Aorta (tissue), 5 donors: ENCODE results near the gene DAB2IP. TPM values are rescaled to one million over a fixed set of nuclear protein-coding genes. Genes with fewer than 3 reads are reported as not detected.

ENCODE experiments used
- ATAC-seq: fragments of 200-7000 bp; cut with Tn5 transposase; one replicate; pipeline ENCODE4 v1.9.1; 2022; ENCODE audit warnings: moderate library complexity; ENCODE audit not compliant: low FRiP score
- DNase-seq, 2 donors: peaks; one replicate each; pipeline ENCODE4 v3.0.0-alpha.2; 2020
- H3K27ac ChIP-seq, 2 donors: one replicate each; pipeline ENCODE4 v1.5.1; 2013; ENCODE audit warnings: low read length in 2 of 2, mild to moderate bottlenecking in 2 of 2, moderate library complexity in 2 of 2, control low read depth in 1 of 2, inconsistent platforms in 1 of 2, low read depth in 1 of 2
- H3K27me3 ChIP-seq, 2 donors: one replicate each; pipeline ENCODE4 v1.6.1; 2013; ENCODE audit warnings: control low read depth in 1 of 2, low read length in 1 of 2, mild to moderate bottlenecking in 1 of 2, moderate library complexity in 1 of 2; ENCODE audit not compliant: insufficient read depth in 2 of 2, control insufficient read depth in 1 of 2
- H3K36me3 ChIP-seq, 2 donors: one replicate each; pipeline ENCODE4 v1.6.1; 2013; ENCODE audit warnings: control low read depth in 1 of 2, low read length in 1 of 2, mild to moderate bottlenecking in 1 of 2; ENCODE audit not compliant: insufficient read depth in 2 of 2, control insufficient read depth in 1 of 2
- H3K4me1 ChIP-seq, 2 donors: one replicate each; pipeline ENCODE4 v1.6.1; 2013; ENCODE audit warnings: low read length in 2 of 2, control low read depth in 1 of 2, mild to moderate bottlenecking in 1 of 2, moderate library complexity in 1 of 2; ENCODE audit not compliant: insufficient read depth in 2 of 2, control insufficient read depth in 1 of 2
- H3K4me3 ChIP-seq, 2 donors: one replicate each; pipeline ENCODE4 v1.5.1; 2013; ENCODE audit warnings: low read length in 2 of 2, control low read depth in 1 of 2, mild to moderate bottlenecking in 1 of 2
- H3K9me3 ChIP-seq: one replicate; pipeline ENCODE4 v1.6.1; 2013; ENCODE audit warnings: mild to moderate bottlenecking, low read length; ENCODE audit not compliant: control insufficient read depth
- WGBS, 2 donors: extraction: QIAGEN DNeasy Blood & Tissue Kit; methylation state at CpG; one replicate each; pipeline ENCODE4 v1.1.7; 2013; 5-methylcytosine and 5-hydroxymethylcytosine counted together
- intact Hi-C, 2 donors: fragments of 100-400 bp; cut with DNase I; formaldehyde crosslinking; loops; one replicate each; pipeline versions ENCODE4 v1.14.2 to v1.15.0; 2022
- polyA plus RNA-seq, 2 donors: library from polyadenylated mRNA; stranded (reverse); fragments of 200-250 nt; gene quantifications; one replicate each; pipeline ENCODE4 v1.2.3, GENCODE V29; 2013
- total RNA-seq, 2 donors: library from RNA; stranded (reverse); fragmentation: NEBNext Ultra II Directional; extraction: Animal tissue kit (Norgen Biotek cat#: 25700); gene quantifications; one replicate each; pipeline ENCODE4 v1.2.1, GENCODE V29; 2021
- donor health status: healthy with polysubstance abuse.
- donor health status: Bipolar disorder and iron deficiency.
- donor health status: DM: no; HTN: no; CAD: no.
- donor health status: DM: no; HTN: no; CAD: no.
- donor health status: DM: yes; HTN: yes; CAD: no.

Gene DAB2IP
- total and polyA plus RNA-seq, 4 donors = 12.0 to 75.4 (median 51.4) TPM

- 95% methylated on average over 11 of the region's 11 CpGs for WGBS, 2 donors
- H3K27ac ChIP-seq = no peak overlapping the region
- no peak overlapping the region for H3K4me3 ChIP-seq
- H3K36me3 ChIP-seq = no peaks in the 10 kb centered on the region
- no peaks in the 10 kb centered on the region for H3K9me3 ChIP-seq
- ATAC-seq = no peak
- H3K27me3 ChIP-seq = no peaks in the 10 kb centered on the region
- peak in 1 of 2 donors; percentile 61 for DNase-seq
- intact Hi-C loops = no loop called here
- no peaks in the 10 kb centered on the region for H3K4me1 ChIP-seq
Measured at GRCh38 chr9:121820286-121821005, 169.0 kb downstream of the DAB2IP start.

GRCh38 chr9:121821326-121821725, 169.9 kb downstream of the DAB2IP start:
- no peaks in the 10 kb centered on the region for H3K27me3 ChIP-seq
- H3K27ac ChIP-seq = no peak overlapping the region
- H3K9me3 ChIP-seq = no peaks in the 10 kb centered on the region
- ATAC-seq (no peak), DNase-seq (peak in 1 of 2 donors; percentile 42)
- H3K4me1 ChIP-seq = no peaks in the 10 kb centered on the region
- no peaks in the 10 kb centered on the region for H3K36me3 ChIP-seq
- 94 to 97% methylated on average over 5 of the region's 5 CpGs for WGBS, 2 donors
- H3K4me3 ChIP-seq = no peak overlapping the region
- intact Hi-C loops = no loop called here

- no peaks in the 10 kb centered on the region for H3K27me3 ChIP-seq
- DNase-seq = peak in 1 of 2 donors; percentile 54
Measured at GRCh38 chr9:121822093-121823085, 171.0 kb downstream of the DAB2IP start.

GRCh38 chr9:121823451-121824169, 172.2 kb downstream of the DAB2IP start:
- H3K27me3 ChIP-seq = no peaks in the 10 kb centered on the region
- no peaks in the 10 kb centered on the region for H3K4me1 ChIP-seq
- no peaks in the 10 kb centered on the region for H3K9me3 ChIP-seq
- no peak overlapping the region for H3K4me3 ChIP-seq
- H3K36me3 ChIP-seq = no peaks in the 10 kb centered on the region
- ATAC-seq = no peak
- peak in 1 of 2 donors; percentile 24 for DNase-seq
- WGBS, 2 donors = 95% methylated on average over 13 of the region's 13 CpGs
- intact Hi-C loops = no loop called here
- H3K27ac ChIP-seq = no peak overlapping the region

More at GRCh38 chr9:121822093-121823085, 171.0 kb downstream of the DAB2IP start:
- no peak overlapping the region for H3K4me3 ChIP-seq
- 88 to 89% methylated on average over 33 to 34 of the region's 34 CpGs for WGBS, 2 donors
- H3K4me1 ChIP-seq = no peaks in the 10 kb centered on the region
- intact Hi-C loops = no loop called here
- no peaks in the 10 kb centered on the region for H3K9me3 ChIP-seq
- no peaks in the 10 kb centered on the region for H3K36me3 ChIP-seq
- no peak overlapping the region for H3K27ac ChIP-seq
- ATAC-seq = no peak

- Histone ChIP-seq H3K4me1 (no peaks in the 10 kb centered on the region), H3K9me3 (no peaks in the 10 kb centered on the region), H3K27ac (no peak overlapping the region), H3K36me3 (no peaks in the 10 kb centered on the region), H3K27me3 (no peaks in the 10 kb centered on the region), H3K4me3 (no peak overlapping the region)
- no peak for DNase-seq
- 77 to 87% methylated on average over 4 of the region's 4 CpGs for WGBS, 2 donors
- intact Hi-C loops = no loop called here
- ATAC-seq = no peak
Measured at GRCh38 chr9:121824651-121825030, 173.2 kb downstream of the DAB2IP start.

- Histone ChIP-seq H3K4me3 (no peak overlapping the region), H3K9me3 (no peaks in the 10 kb centered on the region), H3K36me3 (no peaks in the 10 kb centered on the region), H3K4me1 (no peaks in the 10 kb centered on the region), H3K27me3 (no peaks in the 10 kb centered on the region), H3K27ac (no peak overlapping the region)
- intact Hi-C loops = no loop called here
- DNase-seq = peak in 1 of 2 donors; percentile 40
- ATAC-seq = no peak
- 84 to 86% methylated on average over 12 of the region's 12 CpGs for WGBS, 2 donors
Measured at GRCh38 chr9:121825031-121825691, 173.7 kb downstream of the DAB2IP start.

- H3K9me3 ChIP-seq = no peaks in the 10 kb centered on the region
- H3K4me1 ChIP-seq = no peaks in the 10 kb centered on the region
- ATAC-seq (no peak), DNase-seq (peak in 1 of 2 donors; percentile 42)
- no peaks in the 10 kb centered on the region for H3K27me3 ChIP-seq
- 89% methylated on average over 7 of the region's 7 CpGs for WGBS, 2 donors
- no peak overlapping the region for H3K4me3 ChIP-seq
- intact Hi-C loops = no loop called here
- H3K36me3 ChIP-seq = no peaks in the 10 kb centered on the region
- H3K27ac ChIP-seq = no peak overlapping the region
Measured at GRCh38 chr9:121826711-121827110, 175.3 kb downstream of the DAB2IP start.
